Calu3 (cell line): ENCODE data around the gene RANBP6. TPM values are rescaled to one million over a fixed set of nuclear protein-coding genes. Genes with fewer than 3 reads are reported as not detected.

Experiments
- BruUV-seq: library from RNA; stranded (reverse); fragments of 400-500 nt; replicated peaks from 2 replicates; lab custom pipeline; 2021; lab: Mats Ljungman, UMichigan
- CTCF ChIA-PET: fragments of 300-600 bp; sonication (Branson Sonifier 250); formaldehyde crosslinking; loops from one replicate; lab custom pipeline; 2022; ENCODE audit warnings: antibody characterized with exemption; lab: Charles Lee
- DNase-seq: peaks from one replicate; pipeline ENCODE4 v3.0.0; 2022
- H3K27ac Mint-ChIP-seq: one replicate; pipeline ENCODE4 v1.8.0; 2022; ENCODE audit warnings: mixed read lengths; ENCODE audit not compliant: unreplicated experiment
- H3K27me3 Mint-ChIP-seq: one replicate; pipeline ENCODE4 v1.8.0; 2022; ENCODE audit warnings: mixed read lengths; ENCODE audit not compliant: unreplicated experiment
- H3K36me3 Mint-ChIP-seq: one replicate; pipeline ENCODE4 v1.8.0; 2022; ENCODE audit warnings: mild to moderate bottlenecking, moderate library complexity, mixed read lengths; ENCODE audit not compliant: insufficient read depth, unreplicated experiment
- H3K4me1 Mint-ChIP-seq: one replicate; pipeline ENCODE4 v1.8.0; 2022; ENCODE audit warnings: mild to moderate bottlenecking, low read depth, mixed read lengths; ENCODE audit not compliant: unreplicated experiment
- H3K4me3 Mint-ChIP-seq: one replicate; pipeline ENCODE4 v1.8.0; 2022; ENCODE audit warnings: mild to moderate bottlenecking, low read depth, moderate library complexity, mixed read lengths; ENCODE audit not compliant: unreplicated experiment
- H3K9me3 Mint-ChIP-seq: one replicate; pipeline ENCODE4 v1.8.0; 2022; ENCODE audit warnings: low read depth, mixed read lengths; ENCODE audit not compliant: unreplicated experiment
- intact Hi-C: fragments of 100-400 bp; cut with micrococcal nuclease; formaldehyde crosslinking; loops from one replicate; pipeline ENCODE4 v1.10.0; 2022; ENCODE audit not compliant: unreplicated experiment
- microRNA-seq: library from miRNA; unstranded; fragments of <30 nt; microRNA quantifications from one replicate; pipeline ENCODE4 v1.2.0, GENCODE V29; 2022
- total RNA-seq: library from RNA; stranded (reverse); gene quantifications from 2 replicates; pipeline ENCODE4 v1.2.3, GENCODE V29; 2022
- TF ChIP-seq, protein P1 (sequence below): fragments of 200-600 bp; IDR thresholded peaks from one replicate; pipeline ENCODE4 v1.8.0; 2022; ENCODE audit warnings: antibody characterized with exemption; ENCODE audit not compliant: unreplicated experiment

Gene RANBP6
- total RNA-seq, 1 experiment from 2014 or later = 16.1 TPM

DNA sequence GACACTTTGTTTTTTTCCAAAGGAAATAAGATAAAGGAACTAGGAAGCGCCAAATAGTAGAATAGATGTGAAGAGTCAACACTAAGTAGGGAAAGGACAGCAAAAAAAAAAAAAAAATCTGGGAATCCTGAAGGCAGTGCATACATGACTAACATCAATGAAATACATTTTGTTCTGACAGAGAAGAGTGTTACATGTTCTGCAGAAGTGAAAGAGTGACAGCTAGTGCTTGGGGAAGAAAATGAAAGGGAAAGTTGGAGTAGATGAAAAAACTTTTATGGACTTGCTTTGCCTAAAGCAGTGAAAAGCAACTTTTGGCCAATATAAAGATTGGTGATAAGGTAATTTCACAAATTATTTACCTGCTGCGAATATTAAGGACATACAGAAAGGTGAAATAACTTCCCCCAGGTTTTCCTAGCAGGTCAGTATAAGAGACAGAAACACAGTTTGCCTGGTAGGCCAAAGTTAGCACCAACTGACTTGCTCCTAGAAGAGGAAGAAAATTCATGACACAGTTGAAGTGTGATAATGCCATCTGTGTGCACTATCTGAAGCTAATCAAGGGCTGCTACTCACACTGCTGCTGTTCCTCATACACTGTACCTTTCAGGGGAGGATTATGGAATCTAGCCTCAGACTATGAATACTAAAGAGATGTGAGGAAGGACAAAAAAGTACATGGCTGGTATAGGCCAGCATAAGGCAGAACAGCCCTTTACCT is 38.6 kb downstream of the RANBP6 start:
- DNase-seq = no peak
- no peaks in the 10 kb centered on the region for H3K27me3 Mint-ChIP-seq
- no peak overlapping the region for H3K4me3 Mint-ChIP-seq
- intact Hi-C loops = no loop called here
- H3K9me3 Mint-ChIP-seq = no peaks in the 10 kb centered on the region
- peaks cover 6% of the 10 kb centered on the region for H3K4me1 Mint-ChIP-seq
- TF ChIP-seq, protein P1, sequence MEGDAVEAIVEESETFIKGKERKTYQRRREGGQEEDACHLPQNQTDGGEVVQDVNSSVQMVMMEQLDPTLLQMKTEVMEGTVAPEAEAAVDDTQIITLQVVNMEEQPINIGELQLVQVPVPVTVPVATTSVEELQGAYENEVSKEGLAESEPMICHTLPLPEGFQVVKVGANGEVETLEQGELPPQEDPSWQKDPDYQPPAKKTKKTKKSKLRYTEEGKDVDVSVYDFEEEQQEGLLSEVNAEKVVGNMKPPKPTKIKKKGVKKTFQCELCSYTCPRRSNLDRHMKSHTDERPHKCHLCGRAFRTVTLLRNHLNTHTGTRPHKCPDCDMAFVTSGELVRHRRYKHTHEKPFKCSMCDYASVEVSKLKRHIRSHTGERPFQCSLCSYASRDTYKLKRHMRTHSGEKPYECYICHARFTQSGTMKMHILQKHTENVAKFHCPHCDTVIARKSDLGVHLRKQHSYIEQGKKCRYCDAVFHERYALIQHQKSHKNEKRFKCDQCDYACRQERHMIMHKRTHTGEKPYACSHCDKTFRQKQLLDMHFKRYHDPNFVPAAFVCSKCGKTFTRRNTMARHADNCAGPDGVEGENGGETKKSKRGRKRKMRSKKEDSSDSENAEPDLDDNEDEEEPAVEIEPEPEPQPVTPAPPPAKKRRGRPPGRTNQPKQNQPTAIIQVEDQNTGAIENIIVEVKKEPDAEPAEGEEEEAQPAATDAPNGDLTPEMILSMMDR = no peak
- H3K36me3 Mint-ChIP-seq = no peaks in the 10 kb centered on the region
- H3K27ac Mint-ChIP-seq = no peak overlapping the region
- CTCF ChIA-PET = no interaction called here
- no TSS peak for BruUV-seq

DNA sequence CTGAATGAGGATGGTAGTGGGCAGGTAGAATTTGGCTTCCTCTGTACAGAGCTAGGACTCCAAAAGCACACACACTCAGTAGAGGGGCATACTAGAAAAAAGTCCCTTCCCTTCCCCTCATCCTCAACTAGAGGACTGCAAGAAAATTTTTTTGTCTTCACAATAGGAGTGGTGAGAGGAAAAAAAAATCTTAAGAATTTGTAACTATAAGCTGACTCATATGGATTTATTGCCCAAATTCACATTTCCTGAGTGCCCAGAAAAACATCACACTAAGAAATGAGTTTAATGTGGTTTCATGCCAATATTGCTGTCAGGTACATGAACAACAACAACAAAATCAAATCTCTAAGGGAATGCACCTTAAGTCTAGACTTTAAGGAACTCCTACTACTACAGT is 43.7 kb downstream of the RANBP6 start:
- TF ChIP-seq, protein P1 = no peak
- Mint-ChIP-seq H3K9me3 (no peaks in the 10 kb centered on the region), H3K27me3 (no peaks in the 10 kb centered on the region), H3K4me1 (peaks cover 9% of the 10 kb centered on the region), H3K36me3 (no peaks in the 10 kb centered on the region), H3K27ac (no peak overlapping the region), H3K4me3 (no peak overlapping the region)
- no TSS peak for BruUV-seq
- intact Hi-C loops = no loop called here
- no peak for DNase-seq
- CTCF ChIA-PET = no interaction called here

Small RNA genes within 50 kb of the gene (microRNA-seq; reads per million reads assigned to microRNA genes)
- gene MIR4665 = 1.1 reads per million

Other genes with a start within 250 kb of the RANBP6 start
- 28.4 and 29.7 TPM in 2 replicates for gene ERMP1, start 182.5 kb downstream of the RANBP6 start, total RNA-seq
- not detected in 2 replicates for gene MLANA, start 124.7 kb downstream of the RANBP6 start, total RNA-seq
- 0.64 and 1.9 TPM in 2 replicates for gene IL33, start 200.2 kb upstream of the RANBP6 start, total RNA-seq